ENCODE measurements around the gene SAMD3. TPM values are rescaled to one million over a fixed set of nuclear protein-coding genes. Genes with fewer than 3 reads are reported as not detected.

Gene SAMD3
- total RNA-seq, 1 experiment from 2014 or later, result 7.5 TPM

DNA sequence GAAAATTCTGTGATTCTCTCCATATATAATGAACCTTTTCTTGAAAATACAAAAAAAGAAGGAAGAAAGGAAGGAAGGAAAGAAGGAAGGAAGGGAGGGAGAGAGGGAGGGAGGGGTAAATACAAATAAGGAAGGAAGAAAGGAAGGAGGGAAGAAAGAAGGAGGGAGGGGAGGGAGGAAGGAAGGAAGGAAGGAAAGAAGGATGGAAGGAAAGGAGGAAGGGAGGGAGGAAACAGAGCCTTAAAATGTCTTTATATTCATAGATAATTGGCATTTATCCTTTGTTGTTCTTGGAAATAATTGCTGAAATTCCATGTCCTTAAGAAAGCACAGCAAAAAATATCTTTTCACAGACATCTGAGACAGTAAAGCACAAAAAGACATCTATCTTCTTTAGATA lies 40.3 kb downstream of the SAMD3 start:
- intact Hi-C loops (cut with micrococcal nuclease), result no loop called here
- Histone ChIP-seq H3K4me3 (replicated peaks in 1 of 2; ENCODE audit: low read depth in 1 of 2, low read length in 2 of 2) (no peak overlapping the region), H2AFZ (ENCODE audit: low read depth, low read length, poor library complexity, severe bottlenecking) (no peak overlapping the region), H3K4me2 (ENCODE audit: low read length) (no peak overlapping the region), H3K27me3 (ENCODE audit: insufficient read depth, low read length) (no peaks in the 10 kb centered on the region), H3K27ac (ENCODE audit: low read depth, low read length) (no peak overlapping the region), H3K36me3 (ENCODE audit: control insufficient read depth in 1 of 2, insufficient read depth in 2 of 2, low read length in 2 of 2) (no peaks in the 10 kb centered on the region), H4K20me1 (ENCODE audit: insufficient read depth) (no peaks in the 10 kb centered on the region), H3K9me2 (ENCODE audit: insufficient read depth) (no peaks in the 10 kb centered on the region), H3K4me1 (ENCODE audit: control insufficient read depth in 1 of 2, insufficient read depth in 2 of 2, low read length in 2 of 2) (peaks cover 11 to 13% of the 10 kb centered on the region in 2 experiments), H3K9me3 (ENCODE audit: control insufficient read depth in 1 of 2, insufficient read depth in 1 of 2, low read depth in 1 of 2, low read length in 2 of 2) (no peaks in the 10 kb centered on the region), H3K9ac (ENCODE audit: low read length) (no peak overlapping the region), H3K79me2 (ENCODE audit: insufficient read depth, low read length) (no peaks in the 10 kb centered on the region)
- ChIA-PET POLR2A (no interaction called here), RAD21 (ENCODE audit: low non-redundant PET in 1 of 2, low total read pairs in 2 of 2, uncharacterized antibody in 2 of 2, unreplicated experiment in 2 of 2) (no interaction called here), CTCF (no interaction called here)
- TF ChIP-seq, protein P1, sequence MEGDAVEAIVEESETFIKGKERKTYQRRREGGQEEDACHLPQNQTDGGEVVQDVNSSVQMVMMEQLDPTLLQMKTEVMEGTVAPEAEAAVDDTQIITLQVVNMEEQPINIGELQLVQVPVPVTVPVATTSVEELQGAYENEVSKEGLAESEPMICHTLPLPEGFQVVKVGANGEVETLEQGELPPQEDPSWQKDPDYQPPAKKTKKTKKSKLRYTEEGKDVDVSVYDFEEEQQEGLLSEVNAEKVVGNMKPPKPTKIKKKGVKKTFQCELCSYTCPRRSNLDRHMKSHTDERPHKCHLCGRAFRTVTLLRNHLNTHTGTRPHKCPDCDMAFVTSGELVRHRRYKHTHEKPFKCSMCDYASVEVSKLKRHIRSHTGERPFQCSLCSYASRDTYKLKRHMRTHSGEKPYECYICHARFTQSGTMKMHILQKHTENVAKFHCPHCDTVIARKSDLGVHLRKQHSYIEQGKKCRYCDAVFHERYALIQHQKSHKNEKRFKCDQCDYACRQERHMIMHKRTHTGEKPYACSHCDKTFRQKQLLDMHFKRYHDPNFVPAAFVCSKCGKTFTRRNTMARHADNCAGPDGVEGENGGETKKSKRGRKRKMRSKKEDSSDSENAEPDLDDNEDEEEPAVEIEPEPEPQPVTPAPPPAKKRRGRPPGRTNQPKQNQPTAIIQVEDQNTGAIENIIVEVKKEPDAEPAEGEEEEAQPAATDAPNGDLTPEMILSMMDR (IDR thresholded peaks at IDR 0.05 in 2 of 3, conservative IDR thresholded peaks at IDR 0.05 in 1 of 3; ENCODE audit: borderline replicate concordance in 1 of 3, insufficient read depth in 1 of 3, low read depth in 2 of 3, low read length in 2 of 3), result no peak
- TF ChIP-seq YY1 (IDR thresholded peaks at IDR 0.05; ENCODE audit: extremely low read depth, insufficient replicate concordance, low read depth, low read length) (no peak), SP1 (IDR thresholded peaks at IDR 0.05; ENCODE audit: low read depth) (no peak), RAD21 (IDR thresholded peaks at IDR 0.05; ENCODE audit: low read depth) (no peak), CEBPB (IDR thresholded peaks at IDR 0.05; ENCODE audit: low read depth) (no peak), ELF1 (IDR thresholded peaks at IDR 0.05; ENCODE audit: borderline replicate concordance, low read depth) (no peak), POLR2AphosphoS5 (IDR thresholded peaks at IDR 0.05; ENCODE audit: low read depth, low read length) (no peak), EZH2 (IDR thresholded peaks at IDR 0.05) (no peak), POLR2A (IDR thresholded peaks at IDR 0.05; ENCODE audit: borderline replicate concordance, extremely low read depth, insufficient read depth, insufficient read length) (no peak), SRF (IDR thresholded peaks at IDR 0.05; ENCODE audit: low read depth) (no peak), SIN3A (IDR thresholded peaks at IDR 0.05; ENCODE audit: low read depth) (no peak), FOSL1 (IDR thresholded peaks at IDR 0.05; ENCODE audit: low read depth) (no peak), TCF7L2 (IDR thresholded peaks at IDR 0.05; ENCODE audit: borderline replicate concordance, extremely low read depth, insufficient read depth, insufficient read length) (no peak)
- TF ChIP-seq, protein P2, sequence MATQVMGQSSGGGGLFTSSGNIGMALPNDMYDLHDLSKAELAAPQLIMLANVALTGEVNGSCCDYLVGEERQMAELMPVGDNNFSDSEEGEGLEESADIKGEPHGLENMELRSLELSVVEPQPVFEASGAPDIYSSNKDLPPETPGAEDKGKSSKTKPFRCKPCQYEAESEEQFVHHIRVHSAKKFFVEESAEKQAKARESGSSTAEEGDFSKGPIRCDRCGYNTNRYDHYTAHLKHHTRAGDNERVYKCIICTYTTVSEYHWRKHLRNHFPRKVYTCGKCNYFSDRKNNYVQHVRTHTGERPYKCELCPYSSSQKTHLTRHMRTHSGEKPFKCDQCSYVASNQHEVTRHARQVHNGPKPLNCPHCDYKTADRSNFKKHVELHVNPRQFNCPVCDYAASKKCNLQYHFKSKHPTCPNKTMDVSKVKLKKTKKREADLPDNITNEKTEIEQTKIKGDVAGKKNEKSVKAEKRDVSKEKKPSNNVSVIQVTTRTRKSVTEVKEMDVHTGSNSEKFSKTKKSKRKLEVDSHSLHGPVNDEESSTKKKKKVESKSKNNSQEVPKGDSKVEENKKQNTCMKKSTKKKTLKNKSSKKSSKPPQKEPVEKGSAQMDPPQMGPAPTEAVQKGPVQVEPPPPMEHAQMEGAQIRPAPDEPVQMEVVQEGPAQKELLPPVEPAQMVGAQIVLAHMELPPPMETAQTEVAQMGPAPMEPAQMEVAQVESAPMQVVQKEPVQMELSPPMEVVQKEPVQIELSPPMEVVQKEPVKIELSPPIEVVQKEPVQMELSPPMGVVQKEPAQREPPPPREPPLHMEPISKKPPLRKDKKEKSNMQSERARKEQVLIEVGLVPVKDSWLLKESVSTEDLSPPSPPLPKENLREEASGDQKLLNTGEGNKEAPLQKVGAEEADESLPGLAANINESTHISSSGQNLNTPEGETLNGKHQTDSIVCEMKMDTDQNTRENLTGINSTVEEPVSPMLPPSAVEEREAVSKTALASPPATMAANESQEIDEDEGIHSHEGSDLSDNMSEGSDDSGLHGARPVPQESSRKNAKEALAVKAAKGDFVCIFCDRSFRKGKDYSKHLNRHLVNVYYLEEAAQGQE (IDR thresholded peaks at IDR 0.05; ENCODE audit: low read depth), result no peak
- no peak for ATAC-seq
- no peak for DNase-seq (ENCODE audit: low read depth, low spot score)
- no TSS peak for BruUV-seq (replicated peaks)

All from HCT116 (cell line).